IMR-90 (cell line): ENCODE measurements around the gene ANKDD1B.

Source experiments
- CEBPB ChIP-seq: IDR thresholded peaks from 2 replicates; pipeline ENCODE4 v1.6.1; 2012; ENCODE audit warnings: low read depth, low read length, improper control_type of control experiment
- CTCF ChIP-seq: conservative IDR thresholded peaks from 2 replicates; pipeline ENCODE4 v1.5.1; 2012; ENCODE audit warnings: mild to moderate bottlenecking, low read depth, low read length, improper control_type of control experiment
- POLR2A ChIP-seq: IDR thresholded peaks from 2 replicates; pipeline ENCODE4 v1.6.1; 2012; ENCODE audit warnings: mild to moderate bottlenecking, low read depth, low read length
- RAD21 ChIP-seq: IDR thresholded peaks from 2 replicates; pipeline ENCODE4 v1.6.1; 2012; ENCODE audit warnings: low read length, improper control_type of control experiment
- RCOR1 ChIP-seq: IDR thresholded peaks from 2 replicates; pipeline ENCODE4 v1.6.1; 2012; ENCODE audit warnings: mild to moderate bottlenecking, low read length, improper control_type of control experiment; ENCODE audit not compliant: insufficient replicate concordance
- SMC3 ChIP-seq: fragments of 150-350 bp; IDR thresholded peaks from 2 replicates; pipeline ENCODE4 v1.6.1; 2016; ENCODE audit warnings: low read depth, mild to moderate bottlenecking, antibody characterized with exemption, low read length, moderate library complexity

DNA sequence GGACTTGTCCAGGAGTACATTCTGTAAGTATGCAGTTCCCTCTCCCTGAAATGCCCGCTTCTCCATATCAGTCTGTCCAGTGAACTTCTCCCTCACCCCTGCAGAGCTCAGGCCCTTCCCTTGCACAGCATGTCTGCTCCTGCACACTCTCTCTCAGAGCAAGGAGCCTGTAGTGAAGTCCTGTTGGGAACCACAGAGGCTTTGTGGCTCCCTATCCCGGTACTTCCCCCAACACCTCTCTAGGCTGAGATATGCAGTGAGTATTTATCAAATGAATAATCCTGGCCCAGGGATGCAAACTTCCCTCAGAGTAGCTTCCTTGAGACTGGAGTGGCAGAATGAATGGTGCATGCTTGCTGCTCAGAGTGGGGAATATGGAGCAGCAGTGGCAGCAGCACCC lies 57.2 kb downstream of the ANKDD1B start:
- TF ChIP-seq POLR2A (no peak), SMC3 (no peak), CTCF (no peak), RAD21 (no peak), CEBPB (no peak), RCOR1 (no peak)
